ENCODE measurements around the gene SCYL1.

SCYL1 gene

DNA sequence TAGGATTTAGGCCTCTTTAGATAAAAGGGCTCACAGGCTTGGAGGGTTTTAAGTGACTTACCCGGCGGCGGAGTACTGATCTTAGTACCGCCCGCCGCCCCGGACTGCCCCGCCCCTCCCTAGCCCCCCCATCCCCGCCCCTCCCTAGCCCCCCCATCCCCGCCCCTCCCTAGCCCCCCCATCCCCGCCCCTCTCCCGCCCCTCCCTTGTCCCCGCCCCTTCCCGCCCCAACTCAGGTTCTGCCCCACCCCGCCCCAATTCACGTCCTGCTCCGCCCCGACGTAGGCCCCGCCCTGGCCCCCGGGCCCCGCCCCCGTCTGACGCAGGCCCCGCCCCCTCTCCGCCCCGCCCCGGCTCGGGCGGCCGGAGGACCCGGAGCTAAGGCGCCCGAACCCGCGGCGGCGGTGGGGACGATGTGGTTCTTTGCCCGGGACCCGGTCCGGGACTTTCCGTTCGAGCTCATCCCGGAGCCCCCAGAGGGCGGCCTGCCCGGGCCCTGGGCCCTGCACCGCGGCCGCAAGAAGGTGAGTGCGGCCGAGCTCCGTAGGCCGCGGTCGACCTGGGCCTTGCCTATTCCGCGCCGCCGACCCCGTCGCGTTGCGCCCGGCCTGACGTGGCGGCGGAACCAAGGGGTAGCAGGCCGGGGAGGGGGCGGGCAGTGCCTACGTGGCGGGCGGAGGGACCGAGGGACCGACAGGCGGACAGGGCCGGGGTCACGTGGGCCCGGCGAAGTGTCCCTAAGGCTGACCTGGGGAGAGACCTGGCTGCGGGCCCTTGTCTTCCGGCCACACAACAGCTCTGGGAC lies at the start of gene SCYL1:
Gene SCYL1, plus strand, starts transcription at position 343 of the 805 bp plus-strand sequence. Its CDS starts 71 bp downstream, at position 414.
- TF ChIP-seq, protein P1, sequence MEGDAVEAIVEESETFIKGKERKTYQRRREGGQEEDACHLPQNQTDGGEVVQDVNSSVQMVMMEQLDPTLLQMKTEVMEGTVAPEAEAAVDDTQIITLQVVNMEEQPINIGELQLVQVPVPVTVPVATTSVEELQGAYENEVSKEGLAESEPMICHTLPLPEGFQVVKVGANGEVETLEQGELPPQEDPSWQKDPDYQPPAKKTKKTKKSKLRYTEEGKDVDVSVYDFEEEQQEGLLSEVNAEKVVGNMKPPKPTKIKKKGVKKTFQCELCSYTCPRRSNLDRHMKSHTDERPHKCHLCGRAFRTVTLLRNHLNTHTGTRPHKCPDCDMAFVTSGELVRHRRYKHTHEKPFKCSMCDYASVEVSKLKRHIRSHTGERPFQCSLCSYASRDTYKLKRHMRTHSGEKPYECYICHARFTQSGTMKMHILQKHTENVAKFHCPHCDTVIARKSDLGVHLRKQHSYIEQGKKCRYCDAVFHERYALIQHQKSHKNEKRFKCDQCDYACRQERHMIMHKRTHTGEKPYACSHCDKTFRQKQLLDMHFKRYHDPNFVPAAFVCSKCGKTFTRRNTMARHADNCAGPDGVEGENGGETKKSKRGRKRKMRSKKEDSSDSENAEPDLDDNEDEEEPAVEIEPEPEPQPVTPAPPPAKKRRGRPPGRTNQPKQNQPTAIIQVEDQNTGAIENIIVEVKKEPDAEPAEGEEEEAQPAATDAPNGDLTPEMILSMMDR (IDR thresholded peaks at IDR 0.05; ENCODE audit: control extremely low read depth, extremely low read depth, low read depth, missing control alignments) = no peak
- POLR2A ChIA-PET = interaction anchor here (0.5 to 1.9 kb wide), 12 partner anchors 11 to 417 kb away, joined by 3 to 18 read pairs (median 5); partner anchors contain the start of genes MALAT1 and NEAT1
- CTCF ChIA-PET = interaction anchor here (1.4 to 8.5 kb wide), 2 partner anchors 13 to 16 kb away, joined by 4 to 77 read pairs; no protein-coding TSS in a partner anchor
- DNase-seq (ENCODE audit: extremely low spot score) = peak; percentile 96

DNA sequence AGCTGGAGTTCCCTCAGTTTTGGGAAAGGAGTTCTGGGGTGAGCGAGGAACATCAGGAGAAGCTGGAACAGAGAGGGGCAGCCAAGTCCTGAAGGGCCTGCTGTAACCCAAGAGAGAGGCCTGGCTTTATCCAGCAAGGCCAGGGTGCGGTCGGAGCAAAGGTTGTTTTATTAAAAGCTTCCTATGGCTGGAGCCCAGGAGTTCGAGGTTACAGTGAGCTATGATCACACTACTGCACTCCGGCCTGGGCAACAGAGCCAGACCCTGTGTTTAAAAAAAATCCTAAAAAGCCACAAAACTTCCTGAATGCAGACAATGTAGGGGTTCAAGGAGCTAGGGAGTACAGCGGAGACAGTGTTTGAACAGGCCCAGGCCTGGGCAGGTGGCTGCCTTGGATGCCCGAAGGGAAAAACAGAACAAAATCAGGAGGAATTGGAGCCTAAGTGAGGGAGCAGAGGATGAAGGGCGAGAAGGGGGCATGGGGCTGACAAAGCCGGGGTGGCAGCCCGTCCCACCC lies 48.2 kb upstream of the SCYL1 start:
- POLR2A ChIA-PET = interaction anchor here (0.6 to 10.8 kb wide), 14 partner anchors 10 to 57 kb away, joined by 3 to 305 read pairs (median 5); partner anchors contain the start of genes MALAT1 and NEAT1
- CTCF ChIA-PET = interaction anchor here (0.7 to 7.2 kb wide), 13 partner anchors 8 to 160 kb away, joined by 3 to 117 read pairs (median 9); partner anchors contain the start of gene MALAT1
- TF ChIP-seq, protein P1 (IDR thresholded peaks at IDR 0.05; ENCODE audit: control extremely low read depth, extremely low read depth, low read depth, missing control alignments) = no peak
- DNase-seq (ENCODE audit: extremely low spot score) = peak; percentile 33

DNA sequence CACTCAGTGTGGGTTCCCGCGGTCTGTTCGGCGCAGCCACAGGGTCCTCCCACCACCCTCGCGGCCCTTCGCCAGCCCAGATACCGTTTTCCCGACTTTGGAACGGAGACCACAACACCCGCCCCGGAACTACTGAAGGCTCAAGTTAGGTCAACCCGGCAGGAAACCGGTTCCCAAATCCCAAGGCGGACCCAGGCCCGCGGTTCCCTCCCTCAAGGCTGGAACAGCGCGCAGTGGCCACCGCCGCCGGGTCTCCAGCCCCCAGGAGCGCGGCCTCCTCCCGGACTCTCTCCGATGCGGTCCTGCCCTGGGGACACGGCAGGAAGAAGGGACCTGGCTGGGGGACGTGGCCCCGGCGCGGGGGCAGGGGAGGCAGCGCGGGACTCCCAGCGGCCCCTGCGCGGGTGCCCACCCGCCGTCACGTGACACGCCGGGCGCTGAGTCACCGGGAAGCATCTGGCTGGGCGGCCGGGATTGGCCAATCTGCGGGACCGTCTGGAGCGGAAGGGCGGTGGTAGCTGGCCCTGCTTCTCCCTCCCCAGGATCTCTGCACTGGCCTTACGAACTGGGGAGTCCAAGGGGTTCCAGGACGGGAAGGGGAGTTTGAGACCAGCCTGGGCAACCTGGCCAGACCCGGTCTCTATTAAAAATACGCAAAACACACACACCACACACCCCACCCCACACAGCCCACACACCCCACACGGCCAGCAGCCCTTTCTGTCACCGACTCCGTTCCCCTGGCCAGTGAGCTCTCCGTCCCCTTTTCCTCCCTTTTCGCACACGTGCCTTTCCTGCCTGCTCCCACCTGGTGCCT lies 47.5 kb upstream of the SCYL1 start:
- ChIA-PET POLR2A (interaction anchor here (0.5 to 10.8 kb wide), 14 partner anchors 9 to 1916 kb away, joined by 3 to 305 read pairs (median 5); partner anchors contain the start of genes MALAT1 and NEAT1), CTCF (interaction anchor here (0.7 to 7.2 kb wide), 14 partner anchors 9 to 161 kb away, joined by 3 to 117 read pairs (median 10); partner anchors contain the start of gene MALAT1)
- DNase-seq (ENCODE audit: extremely low spot score) = peak; percentile 93
- TF ChIP-seq, protein P1 (IDR thresholded peaks at IDR 0.05; ENCODE audit: control extremely low read depth, extremely low read depth, low read depth, missing control alignments) = no peak

DNA sequence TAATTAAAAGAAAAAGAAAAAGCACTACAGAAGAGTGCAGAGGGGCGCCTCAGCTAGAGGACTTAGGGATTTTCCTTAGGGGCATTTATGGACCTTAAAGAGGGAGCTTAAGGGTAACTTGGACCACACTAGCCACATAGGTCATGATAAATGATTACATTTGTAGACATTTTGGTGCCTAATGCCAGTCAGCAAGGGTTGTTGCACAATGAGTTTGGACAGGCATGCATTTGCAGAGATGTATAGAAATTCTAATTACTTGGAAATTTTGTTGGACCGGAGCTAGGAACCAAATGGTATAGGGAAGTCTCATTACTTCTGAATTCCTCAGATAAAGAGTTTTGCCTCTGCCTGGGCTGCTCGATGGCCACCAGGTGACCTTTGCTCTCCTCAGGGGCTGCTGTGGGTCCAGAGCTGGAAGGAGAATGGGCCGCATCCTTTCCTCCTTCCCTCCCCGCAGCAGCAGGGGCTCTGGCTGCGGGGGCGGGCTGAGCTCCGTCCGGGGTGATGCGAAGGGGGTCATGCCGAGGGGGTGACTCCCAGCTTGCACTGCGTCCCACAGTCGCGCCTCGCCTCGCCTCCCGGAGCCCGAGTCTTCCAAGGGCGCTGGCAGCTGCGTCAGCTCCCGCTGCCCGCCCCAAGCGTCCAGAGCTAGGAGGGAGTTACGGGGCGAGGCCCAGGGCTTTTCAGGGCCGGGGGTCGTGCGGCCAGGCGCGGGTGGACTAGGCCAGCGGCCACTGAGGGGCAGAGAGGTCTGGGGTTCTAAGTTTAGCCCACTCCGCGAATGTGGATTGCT lies 46.3 kb upstream of the SCYL1 start:
- ChIA-PET POLR2A (interaction anchor here (0.7 to 10.8 kb wide), 11 partner anchors 8 to 60 kb away, joined by 3 to 305 read pairs (median 9); partner anchors contain the start of genes MALAT1 and NEAT1), CTCF (interaction anchor here (0.8 to 7.2 kb wide), 16 partner anchors 9 to 149 kb away, joined by 3 to 117 read pairs (median 8); partner anchors contain the start of gene MALAT1)
- DNase-seq (ENCODE audit: extremely low spot score) = no peak
- TF ChIP-seq, protein P1 (IDR thresholded peaks at IDR 0.05; ENCODE audit: control extremely low read depth, extremely low read depth, low read depth, missing control alignments) = no peak

DNA sequence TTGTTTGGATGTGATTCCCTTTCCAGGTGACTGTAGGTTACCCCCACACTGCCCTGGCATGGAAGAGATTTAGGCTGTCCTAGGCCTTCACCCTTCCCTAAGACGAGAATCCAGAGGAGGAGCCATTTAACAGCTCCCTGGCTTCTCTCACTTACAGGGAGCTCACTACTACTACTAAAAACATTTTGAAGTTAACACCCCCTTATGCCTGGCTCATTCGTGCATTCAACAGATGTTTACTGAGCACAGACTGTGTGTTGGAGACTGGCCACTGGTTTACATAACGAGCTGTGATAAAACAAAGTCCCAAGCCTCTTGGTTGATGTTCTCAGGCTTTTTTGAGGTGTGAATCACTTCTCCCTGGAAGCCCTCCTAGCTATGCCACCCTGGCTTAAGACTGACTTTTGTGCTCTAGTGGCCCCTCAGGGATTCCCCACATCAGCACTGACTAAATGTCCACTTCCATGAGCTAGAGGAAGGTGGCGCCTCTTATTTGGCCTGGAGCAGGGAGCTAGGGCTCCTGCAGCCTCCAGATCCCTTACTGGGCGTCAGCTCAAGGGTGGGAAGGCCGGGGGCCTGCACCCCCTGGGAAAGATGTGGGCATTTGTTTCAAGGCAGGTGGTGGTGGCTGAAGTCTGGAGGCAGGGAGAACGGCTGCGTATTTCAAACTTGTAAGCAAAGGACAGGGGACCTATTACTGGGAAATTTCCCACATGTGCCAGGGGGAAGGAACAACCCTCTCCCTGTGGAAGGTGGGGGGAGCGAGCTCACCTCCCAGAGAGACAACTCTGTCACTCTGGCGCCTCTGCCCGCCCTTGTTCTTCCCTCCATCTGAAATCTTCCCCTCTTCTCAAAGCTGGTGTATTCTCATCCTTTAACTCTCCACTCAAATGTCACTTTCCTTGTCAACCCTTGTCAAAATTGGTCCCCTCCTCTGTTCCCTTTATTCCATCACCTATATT lies 45.4 kb upstream of the SCYL1 start:
- DNase-seq (ENCODE audit: extremely low spot score) = peak; percentile 22
- ChIA-PET POLR2A (interaction anchor here (0.7 to 10.8 kb wide), 7 partner anchors 8 to 60 kb away, joined by 4 to 305 read pairs (median 9); partner anchors contain the start of genes MALAT1 and NEAT1), CTCF (interaction anchor here (0.8 to 7.2 kb wide), 12 partner anchors 10 to 114 kb away, joined by 3 to 117 read pairs (median 6); partner anchors contain the start of genes MALAT1 and NEAT1)
- TF ChIP-seq, protein P1 (IDR thresholded peaks at IDR 0.05; ENCODE audit: control extremely low read depth, extremely low read depth, low read depth, missing control alignments) = peak; percentile 24

Data from GM10248 (cell line).